HAP-1 (cell line): ENCODE data around the gene ANKAR.
"Not testable (repeated sequence)": the region's sequence is repeated elsewhere in the genome, so short reads cannot be mapped to it uniquely, and the experiment has no call there.

Source experiments
- DNase-seq, 2 experiments: peaks; one replicate each; pipeline ENCODE4 v3.0.0-alpha.2; 2016 to 2020; ENCODE audit warnings: low spot score in 2 of 2
- H3K27me3 ChIP-seq: fragments of 250-450 bp; sonication (Bioruptor Pico); 2 replicates; pipeline ENCODE4 v1.5.1; 2020; ENCODE audit warnings: low read depth, mild to moderate bottlenecking, moderate library complexity
- H3K36me3 ChIP-seq: fragments of 250-450 bp; sonication (Bioruptor Pico); replicated peaks from 2 replicates; pipeline ENCODE4 v1.5.1; 2020; ENCODE audit warnings: mild to moderate bottlenecking
- H3K4me1 ChIP-seq: fragments of 250-450 bp; sonication (Bioruptor Pico); 2 replicates; pipeline ENCODE4 v1.5.1; 2020; ENCODE audit warnings: mild to moderate bottlenecking
- H3K4me3 ChIP-seq: fragments of 250-450 bp; sonication (Bioruptor Pico); 2 replicates; pipeline ENCODE4 v1.5.1; 2020; ENCODE audit warnings: mild to moderate bottlenecking, moderate library complexity
- H3K9me3 ChIP-seq: fragments of 250-450 bp; sonication (Bioruptor Pico); 2 replicates; pipeline ENCODE4 v1.5.1; 2020; ENCODE audit warnings: mild to moderate bottlenecking, moderate library complexity
- in situ Hi-C: fragments of 300-500 bp; cut with MboI; formaldehyde crosslinking; loops from 3 replicates; pipeline ENCODE4 v1.14.3; 2020; ENCODE audit warnings: low sequenced_read_pairs, inconsistent platforms, mixed read lengths

Gene ANKAR

GRCh38 chr2:189663319-189663718 lies 11.2 kb upstream of the ANKAR start:
- H3K27me3 ChIP-seq, H3K4me3 ChIP-seq, DNase-seq, H3K9me3 ChIP-seq, H3K4me1 ChIP-seq, in situ Hi-C loops: not testable (repeated sequence)
- H3K36me3 ChIP-seq, result peaks cover 18% of the 10 kb centered on the region

GRCh38 chr2:189669913-189670312 lies 4.6 kb upstream of the ANKAR start:
- DNase-seq, result no peak
- Histone ChIP-seq H3K4me1 (peaks cover under 1% of the 10 kb centered on the region; the same call in 1 of the 2 replicates), H3K27me3 (no peaks in the 10 kb centered on the region), H3K36me3 (peaks cover 42% of the 10 kb centered on the region), H3K9me3 (no peaks in the 10 kb centered on the region), H3K4me3 (no peak overlapping the region)
- in situ Hi-C loops, result no loop called here

GRCh38 chr2:189673661-189674373 lies 653 bp upstream of the ANKAR start:
- no peaks in the 10 kb centered on the region for H3K27me3 ChIP-seq
- peaks cover 19% of the 10 kb centered on the region for H3K36me3 ChIP-seq
- in situ Hi-C loops, result no loop called here
- H3K4me3 ChIP-seq, result peak overlapping the region; percentile 30
- peaks cover 3% of the 10 kb centered on the region; the same call in 1 of the 2 replicates for H3K4me1 ChIP-seq
- no peak for DNase-seq
- H3K9me3 ChIP-seq, result no peaks in the 10 kb centered on the region

GRCh38 chr2:189676471-189676870 lies 2.0 kb downstream of the ANKAR start:
- in situ Hi-C loops, result no loop called here
- no peak for DNase-seq
- H3K36me3 ChIP-seq, result peaks cover 7% of the 10 kb centered on the region

GRCh38 chr2:189679226-189679625 lies 4.8 kb downstream of the ANKAR start:
- in situ Hi-C loops, result no loop called here
- Histone ChIP-seq H3K36me3 (no peaks in the 10 kb centered on the region; the same call in 1 of the 2 replicates), H3K27me3 (no peaks in the 10 kb centered on the region)

More at GRCh38 chr2:189676471-189676870, 2.0 kb downstream of the ANKAR start:
- no peaks in the 10 kb centered on the region for H3K9me3 ChIP-seq
- no peak overlapping the region for H3K4me3 ChIP-seq
- H3K4me1 ChIP-seq, result peaks cover 3% of the 10 kb centered on the region; the same call in 1 of the 2 replicates
- no peaks in the 10 kb centered on the region for H3K27me3 ChIP-seq

GRCh38 chr2:189681203-189681602 lies 6.7 kb downstream of the ANKAR start:
- no peak overlapping the region for H3K4me3 ChIP-seq
- H3K4me1 ChIP-seq, result no peaks in the 10 kb centered on the region
- no peaks in the 10 kb centered on the region; the same call in 1 of the 2 replicates for H3K36me3 ChIP-seq
- no peak for DNase-seq
- in situ Hi-C loops, result no loop called here
- no peaks in the 10 kb centered on the region for H3K27me3 ChIP-seq
- no peaks in the 10 kb centered on the region for H3K9me3 ChIP-seq

More at GRCh38 chr2:189679226-189679625, 4.8 kb downstream of the ANKAR start:
- Histone ChIP-seq H3K4me1 (peaks cover 3% of the 10 kb centered on the region; the same call in 1 of the 2 replicates), H3K9me3 (no peaks in the 10 kb centered on the region), H3K4me3 (no peak overlapping the region)
- DNase-seq, result no peak

GRCh38 chr2:189681903-189682302 lies 7.4 kb downstream of the ANKAR start:
- H3K27me3 ChIP-seq, result no peaks in the 10 kb centered on the region
- no peak for DNase-seq
- no peaks in the 10 kb centered on the region for H3K4me1 ChIP-seq
- H3K4me3 ChIP-seq, result no peak overlapping the region
- no peaks in the 10 kb centered on the region for H3K9me3 ChIP-seq
- in situ Hi-C loops, result no loop called here
- H3K36me3 ChIP-seq, result no peaks in the 10 kb centered on the region; the same call in 1 of the 2 replicates

- Histone ChIP-seq H3K4me1 (no peaks in the 10 kb centered on the region), H3K36me3 (no peaks in the 10 kb centered on the region), H3K27me3 (no peaks in the 10 kb centered on the region), H3K4me3 (no peak overlapping the region), H3K9me3 (no peaks in the 10 kb centered on the region)
- no peak for DNase-seq
- in situ Hi-C loops, result no loop called here
Measured at GRCh38 chr2:189683348-189683747, 8.9 kb downstream of the ANKAR start.

- in situ Hi-C loops, result no loop called here
- no peak overlapping the region for H3K4me3 ChIP-seq
- no peaks in the 10 kb centered on the region for H3K9me3 ChIP-seq
- no peaks in the 10 kb centered on the region for H3K36me3 ChIP-seq
- H3K27me3 ChIP-seq, result no peaks in the 10 kb centered on the region
- DNase-seq, result no peak
- no peaks in the 10 kb centered on the region for H3K4me1 ChIP-seq
Measured at GRCh38 chr2:189684811-189685210, 10.3 kb downstream of the ANKAR start.

GRCh38 chr2:189685540-189686229 lies 11.2 kb downstream of the ANKAR start:
- no peak for DNase-seq
- Histone ChIP-seq H3K4me1 (no peaks in the 10 kb centered on the region), H3K4me3 (no peak overlapping the region), H3K9me3 (no peaks in the 10 kb centered on the region), H3K27me3 (no peaks in the 10 kb centered on the region), H3K36me3 (no peaks in the 10 kb centered on the region)
- in situ Hi-C loops, result no loop called here

GRCh38 chr2:189687796-189688195 lies 13.3 kb downstream of the ANKAR start:
- H3K27me3 ChIP-seq, H3K9me3 ChIP-seq, H3K4me1 ChIP-seq, DNase-seq, H3K4me3 ChIP-seq, in situ Hi-C loops, H3K36me3 ChIP-seq: not testable (repeated sequence)

- Histone ChIP-seq H3K36me3 (no peaks in the 10 kb centered on the region), H3K4me1 (no peaks in the 10 kb centered on the region), H3K4me3 (no peak overlapping the region), H3K9me3 (no peaks in the 10 kb centered on the region), H3K27me3 (no peaks in the 10 kb centered on the region)
- in situ Hi-C loops, result no loop called here
- DNase-seq, result no peak
Measured at GRCh38 chr2:189696223-189696622, 21.8 kb downstream of the ANKAR start.

- no peaks in the 10 kb centered on the region for H3K27me3 ChIP-seq
- in situ Hi-C loops, result no loop called here
- peak; percentile 28 to 37 for DNase-seq
- H3K4me1 ChIP-seq, result no peaks in the 10 kb centered on the region
- H3K9me3 ChIP-seq, result no peaks in the 10 kb centered on the region
- H3K36me3 ChIP-seq, result no peaks in the 10 kb centered on the region
- no peak overlapping the region for H3K4me3 ChIP-seq
Measured at GRCh38 chr2:189698020-189698887, 23.8 kb downstream of the ANKAR start.
